Fibroblast of villous mesenchyme (primary cell): ENCODE data around the gene UCHL1. TPM values are rescaled to one million over a fixed set of nuclear protein-coding genes. Genes with fewer than 3 reads are reported as not detected.

Experiments
- DNase-seq: peaks from one replicate; pipeline ENCODE4 v3.0.0-alpha.2; 2010; ENCODE audit warnings: low read depth
- H3K4me3 ChIP-seq: 2 replicates; pipeline ENCODE4 v1.5.1; 2011; ENCODE audit warnings: low read depth, mild to moderate bottlenecking, low read length
- CTCF ChIP-seq: IDR thresholded peaks from 2 replicates; pipeline ENCODE4 v1.5.1; 2012; ENCODE audit warnings: low read depth, mild to moderate bottlenecking, low read length; ENCODE audit not compliant: insufficient read depth
- total RNA-seq: library from RNA; depleted of rRNA; stranded (reverse); fragments of >200 nt; gene quantifications from 2 replicates; pipeline ENCODE4 v1.2.3, GENCODE V29; 2012

UCHL1 gene
- total RNA-seq: 488 and 579 TPM in 2 replicates

- TF ChIP-seq CTCF: no peak
- H3K4me3 ChIP-seq: peak within 1 kb of the TSS; percentile 69
- DNase-seq: peak; percentile 80
These were observed at the start of gene UCHL1 for GRCh38 chr4:41256740-41257256. TSS of gene UCHL1 (plus strand) at chr4:41256928. CDS start at chr4:41256977, 49 bp downstream.

GRCh38 chr4:41207291-41207831 lies 49.4 kb upstream of the UCHL1 start:
- no peak for DNase-seq
- TF ChIP-seq CTCF: no peak
- no peak overlapping the region for H3K4me3 ChIP-seq

GRCh38 chr4:41209187-41209586 lies 47.5 kb upstream of the UCHL1 start:
- H3K4me3 ChIP-seq: no peak overlapping the region
- no peak for TF ChIP-seq CTCF
- DNase-seq: no peak

GRCh38 chr4:41209901-41210300 lies 46.8 kb upstream of the UCHL1 start:
- TF ChIP-seq CTCF: no peak
- no peak overlapping the region for H3K4me3 ChIP-seq
- no peak for DNase-seq

- no peak for DNase-seq
- no peak for TF ChIP-seq CTCF
- peak overlapping the region; percentile 79 for H3K4me3 ChIP-seq
These were observed 44.6 kb upstream of the UCHL1 start for GRCh38 chr4:41211951-41212615.

- peak overlapping the region; percentile 79 for H3K4me3 ChIP-seq
- DNase-seq: peak; percentile 85
- peak; percentile 74 for TF ChIP-seq CTCF
These were observed 44.0 kb upstream of the UCHL1 start for GRCh38 chr4:41212616-41213203.
